HG03045 (cell line): ENCODE results near the gene KATNB1.
A peak's percentile ranks its signal among the peaks of the same experiment; 100 is the strongest.
"Not testable (repeated sequence)": the region's sequence is repeated elsewhere in the genome, so short reads cannot be mapped to it uniquely, and the experiment has no call there.

Experiments
- ATAC-seq: cut with Tn5 transposase; IDR thresholded peaks from one replicate; pipeline ENCODE4 v1.9.1; 2021; ENCODE audit warnings: mild to moderate bottlenecking, moderate library complexity; ENCODE audit not compliant: unreplicated experiment

KATNB1 gene

DNA sequence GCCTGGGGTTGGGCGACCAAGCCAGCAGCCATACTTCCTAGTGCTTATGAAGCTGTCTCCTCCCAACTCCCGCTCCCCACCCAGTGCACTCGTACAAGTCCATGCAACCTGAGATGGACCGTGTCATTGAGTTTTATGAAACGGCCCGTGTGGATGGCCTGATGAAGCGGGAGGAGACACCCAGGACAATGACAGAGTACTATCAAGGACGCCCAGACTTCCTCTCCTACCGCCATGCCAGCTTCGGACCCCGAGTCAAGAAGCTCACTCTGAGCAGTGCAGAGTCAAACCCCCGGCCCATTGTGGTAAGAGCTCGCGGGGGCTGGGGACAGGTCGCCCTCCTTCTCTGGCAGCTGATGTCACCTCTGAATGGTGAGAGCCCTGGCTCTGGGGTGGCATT lies 11.0 kb upstream of the KATNB1 start:
- ATAC-seq, result no peak

DNA sequence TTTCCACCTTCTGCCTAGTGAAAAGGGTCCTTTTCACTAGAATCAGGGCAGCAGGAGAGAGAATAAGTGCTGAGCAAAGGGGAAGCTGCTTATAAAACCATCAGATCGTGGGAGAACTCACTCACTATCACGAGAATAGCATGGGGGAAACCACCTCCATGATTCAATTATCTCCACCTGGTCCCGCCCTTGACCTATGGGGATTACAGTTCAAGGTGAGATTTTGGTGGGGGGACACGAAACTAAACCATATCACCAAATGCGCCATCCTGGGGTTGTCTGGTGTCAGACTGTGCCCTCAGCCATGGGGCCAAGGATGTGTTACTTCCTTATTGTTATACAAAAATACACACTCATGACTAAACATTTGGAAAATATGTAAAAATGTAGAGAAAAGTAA lies 10.4 kb upstream of the KATNB1 start:
- no peak for ATAC-seq

DNA sequence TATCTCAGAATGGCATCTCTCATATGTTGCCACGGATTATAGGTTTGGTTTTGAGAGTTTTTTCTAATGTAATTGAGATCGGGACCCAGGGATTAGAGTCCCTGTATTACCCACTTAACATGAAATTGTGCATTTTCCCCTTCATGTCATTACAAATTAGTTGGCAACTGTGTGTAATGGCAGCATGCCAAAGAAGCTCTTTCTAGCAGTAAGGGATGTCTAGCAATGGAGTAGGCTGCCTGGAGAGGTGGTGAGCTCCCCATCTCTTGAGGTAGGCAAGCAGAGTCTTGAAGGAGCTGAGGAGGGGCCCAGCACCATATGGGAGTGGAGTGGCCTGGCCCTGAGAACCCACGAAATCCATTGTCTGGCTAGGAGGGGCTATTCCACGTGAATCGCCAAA lies 10.0 kb upstream of the KATNB1 start:
- no peak for ATAC-seq

DNA sequence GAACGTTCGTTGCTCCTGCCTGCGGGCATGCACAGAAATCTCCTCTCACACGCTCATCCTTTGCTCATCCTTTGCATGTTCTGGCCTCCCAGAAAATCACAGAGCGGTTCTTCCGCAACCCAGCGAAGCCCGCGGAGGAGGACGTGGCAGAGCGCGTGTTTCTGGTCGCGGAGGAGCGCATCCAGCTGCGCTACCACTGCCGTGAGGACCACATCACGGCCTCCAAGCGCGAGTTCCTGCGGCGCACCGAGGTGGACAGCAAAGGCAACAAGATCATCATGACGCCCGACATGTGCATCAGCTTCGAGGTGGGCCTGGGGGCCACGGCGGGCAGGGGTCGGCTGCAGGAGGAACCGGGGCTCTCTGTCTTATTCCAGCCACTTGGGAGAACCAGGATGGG lies 9.6 kb upstream of the KATNB1 start:
- ATAC-seq, result no peak

DNA sequence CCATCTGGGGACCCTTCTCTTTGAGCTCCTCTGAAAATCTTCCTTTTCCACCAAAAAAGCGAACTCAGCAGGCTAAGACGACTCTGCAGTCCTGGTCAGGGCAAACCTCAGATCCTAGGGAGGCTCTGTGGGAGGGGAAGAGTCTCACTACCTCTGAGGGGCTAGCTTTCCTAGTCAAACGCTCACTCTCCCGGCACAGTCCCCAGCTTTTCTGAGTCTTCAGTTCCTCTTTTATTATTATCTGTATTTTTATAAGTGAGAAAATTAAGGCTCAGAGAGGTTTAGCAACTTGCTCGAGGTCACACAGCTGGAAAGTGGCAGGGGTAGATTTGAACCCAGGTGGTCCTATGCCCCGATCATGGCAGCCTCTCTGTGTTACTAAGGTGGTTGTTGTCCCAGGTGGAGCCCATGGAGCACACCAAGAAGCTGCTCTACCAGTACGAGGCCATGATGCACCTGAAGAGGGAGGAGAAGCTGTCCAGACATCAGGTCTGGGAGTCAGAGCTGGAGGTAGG lies 9.1 kb upstream of the KATNB1 start:
- no peak for ATAC-seq

DNA sequence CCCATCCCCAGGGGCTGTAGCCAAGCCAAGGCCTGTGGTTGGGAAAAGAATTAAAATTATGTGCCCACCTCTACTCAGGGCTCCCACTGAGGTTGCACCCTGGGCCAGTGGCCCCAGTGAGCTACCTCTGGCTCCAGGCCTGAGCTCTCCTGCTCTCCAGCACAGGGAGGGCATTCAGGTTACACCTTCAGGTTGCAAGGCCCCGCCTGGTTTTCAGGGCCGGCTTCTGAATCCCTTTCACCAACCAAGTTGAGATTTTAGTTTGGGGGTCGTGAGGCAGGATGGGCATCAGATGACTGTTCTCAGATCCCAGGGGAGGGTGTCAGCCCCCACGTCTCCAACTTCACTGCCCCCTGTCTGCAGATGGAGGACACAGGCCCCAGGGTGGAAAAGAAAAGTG lies 8.0 kb upstream of the KATNB1 start:
- no peak for ATAC-seq

DNA sequence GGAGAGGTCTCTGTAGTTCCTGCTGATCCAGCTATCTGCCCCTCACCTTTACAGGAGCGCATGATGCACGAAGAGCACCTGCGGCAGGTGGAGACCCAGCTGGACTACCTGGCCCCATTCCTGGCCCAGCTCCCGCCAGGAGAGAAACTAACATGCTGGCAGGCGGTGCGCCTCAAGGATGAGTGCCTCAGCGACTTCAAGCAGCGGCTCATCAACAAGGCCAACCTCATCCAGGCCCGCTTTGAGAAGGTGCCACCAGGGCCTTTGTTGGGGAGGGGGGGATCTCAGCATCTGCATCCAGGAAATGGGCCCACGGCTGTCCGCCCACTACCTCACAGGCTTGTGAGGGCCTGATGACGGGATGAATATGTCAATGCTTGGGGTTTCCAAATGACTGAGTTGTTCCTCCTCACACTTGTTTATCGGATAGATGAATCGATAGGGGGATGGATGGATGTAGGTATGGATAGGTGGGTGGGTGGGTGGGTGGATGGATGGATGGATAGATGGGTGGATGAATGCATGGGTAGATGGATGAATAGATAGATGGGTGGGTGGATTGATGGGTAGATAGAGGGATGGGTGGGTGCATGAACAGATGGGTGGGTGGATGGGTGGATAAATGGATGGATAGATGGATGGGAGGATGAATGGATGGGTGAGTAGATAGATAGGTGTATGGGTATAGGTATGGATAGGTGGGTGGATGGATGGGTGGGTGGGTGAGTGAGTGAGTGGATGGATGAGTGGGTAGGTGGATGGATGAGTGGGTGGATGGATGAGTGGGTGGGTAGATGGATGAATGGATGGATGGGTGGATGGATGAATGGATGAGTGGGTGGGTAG lies 7.0 kb upstream of the KATNB1 start:
- ATAC-seq, result no peak

DNA sequence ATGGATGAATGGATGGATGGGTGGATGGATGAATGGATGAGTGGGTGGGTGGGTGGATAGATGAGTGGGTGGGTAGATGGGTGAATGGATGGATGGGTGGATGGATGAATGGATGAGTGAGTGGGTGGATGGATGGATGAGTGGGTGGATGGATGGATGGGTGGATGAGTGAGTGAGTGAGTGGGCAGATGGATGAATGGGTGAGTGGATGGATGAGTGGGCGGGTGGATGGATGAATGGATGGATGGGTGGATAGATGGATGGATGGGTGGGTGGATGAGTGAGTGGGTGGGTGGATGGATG lies 6.4 kb upstream of the KATNB1 start:
- ATAC-seq, result no peak

DNA sequence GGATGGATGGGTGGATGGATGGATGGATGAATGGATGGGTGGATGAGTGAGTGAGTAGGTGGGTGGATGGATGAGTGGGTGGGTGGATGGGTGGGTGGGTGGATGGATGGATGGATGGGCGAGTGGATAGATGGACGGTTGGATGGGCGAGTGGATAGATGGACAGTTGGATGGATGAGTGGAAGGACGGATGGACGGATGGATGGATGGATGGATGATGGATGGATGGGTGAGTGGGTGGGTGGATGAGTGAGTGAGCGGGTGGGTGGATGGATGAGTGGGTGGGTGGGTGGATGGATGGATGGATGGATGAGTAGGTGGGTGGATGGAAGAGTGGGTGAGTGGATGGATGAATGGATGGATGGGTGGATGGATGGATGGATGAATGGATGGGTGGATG lies 5.7 kb upstream of the KATNB1 start:
- not testable (repeated sequence) for ATAC-seq

DNA sequence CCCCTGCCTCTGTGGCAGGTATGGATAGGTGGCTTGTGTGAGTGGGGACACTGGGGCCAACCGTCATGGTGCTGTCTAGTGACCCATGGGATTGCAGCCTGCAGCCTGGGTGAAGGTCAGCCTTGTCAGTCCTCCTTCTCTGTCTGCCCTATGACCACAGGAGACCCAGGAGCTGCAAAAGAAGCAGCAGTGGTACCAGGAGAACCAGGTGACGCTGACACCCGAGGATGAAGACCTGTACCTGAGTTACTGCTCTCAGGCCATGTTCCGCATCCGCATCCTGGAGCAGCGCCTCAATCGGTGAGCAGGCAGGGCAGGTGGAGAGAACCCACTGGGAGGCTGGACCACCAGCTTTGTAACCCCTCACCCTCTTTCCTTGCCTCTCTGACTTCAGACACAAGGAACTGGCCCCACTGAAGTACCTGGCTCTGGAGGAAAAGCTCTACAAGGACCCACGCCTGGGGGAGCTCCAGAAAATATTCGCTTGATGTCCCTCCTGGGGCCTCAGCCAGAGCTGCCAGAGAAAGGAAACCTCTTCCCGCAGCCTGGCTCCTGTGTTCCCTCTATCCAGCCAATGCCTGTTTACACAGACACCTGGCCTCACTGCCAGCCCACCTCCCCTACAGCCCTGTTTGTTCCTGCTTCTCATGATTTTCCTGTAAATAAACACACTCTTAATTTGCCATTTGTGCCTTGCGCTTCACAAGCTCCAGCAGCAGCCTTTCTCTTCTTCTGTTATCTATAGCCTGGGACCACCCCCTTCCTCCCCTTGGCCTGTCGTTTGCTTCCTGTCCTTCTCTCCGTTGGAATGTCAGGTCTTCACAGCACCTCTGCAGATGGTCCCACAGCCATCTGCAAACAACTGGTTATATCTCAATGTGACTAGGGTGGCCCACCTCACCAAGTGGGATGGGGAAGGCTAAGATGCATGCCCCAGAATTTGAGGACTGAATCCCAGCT lies 4.5 kb upstream of the KATNB1 start:
- no peak for ATAC-seq

DNA sequence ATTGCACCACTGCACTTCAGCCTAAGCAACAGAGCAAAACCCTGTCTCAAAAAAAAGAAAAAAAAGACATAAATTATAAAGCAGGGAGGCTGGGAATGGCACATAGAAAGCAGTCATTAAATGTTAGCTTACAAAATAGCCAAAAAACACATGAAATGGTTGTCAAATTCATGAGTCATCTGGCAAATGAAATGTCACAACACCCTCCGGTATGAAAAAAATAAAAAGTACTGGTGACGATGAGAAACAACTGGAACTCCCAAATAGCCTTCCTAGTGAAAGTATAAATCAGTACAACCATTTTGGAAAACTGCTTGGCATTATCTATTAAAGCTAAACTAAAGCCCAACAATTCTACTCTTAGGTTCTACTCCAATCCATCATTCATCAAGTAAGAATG lies 3.5 kb upstream of the KATNB1 start:
- ATAC-seq, result no peak

DNA sequence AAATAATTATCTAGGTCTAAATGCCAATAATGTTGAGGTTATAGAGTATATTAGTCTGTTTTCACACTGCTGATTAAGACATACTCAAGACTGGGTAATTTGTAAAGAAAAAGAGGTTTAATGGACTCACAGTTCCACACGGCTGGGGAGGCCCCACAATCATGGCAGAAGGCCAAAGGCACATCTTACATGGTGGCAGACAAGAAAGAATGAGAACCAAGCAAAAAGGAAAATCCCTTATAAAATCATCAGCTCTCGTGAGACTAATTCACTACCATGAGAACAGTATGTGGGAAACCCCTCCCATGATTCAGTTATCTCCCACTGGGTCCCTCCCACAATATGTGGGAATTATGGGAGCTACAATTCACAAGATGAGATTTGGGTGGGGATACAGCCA lies 2.9 kb upstream of the KATNB1 start:
- no peak for ATAC-seq

DNA sequence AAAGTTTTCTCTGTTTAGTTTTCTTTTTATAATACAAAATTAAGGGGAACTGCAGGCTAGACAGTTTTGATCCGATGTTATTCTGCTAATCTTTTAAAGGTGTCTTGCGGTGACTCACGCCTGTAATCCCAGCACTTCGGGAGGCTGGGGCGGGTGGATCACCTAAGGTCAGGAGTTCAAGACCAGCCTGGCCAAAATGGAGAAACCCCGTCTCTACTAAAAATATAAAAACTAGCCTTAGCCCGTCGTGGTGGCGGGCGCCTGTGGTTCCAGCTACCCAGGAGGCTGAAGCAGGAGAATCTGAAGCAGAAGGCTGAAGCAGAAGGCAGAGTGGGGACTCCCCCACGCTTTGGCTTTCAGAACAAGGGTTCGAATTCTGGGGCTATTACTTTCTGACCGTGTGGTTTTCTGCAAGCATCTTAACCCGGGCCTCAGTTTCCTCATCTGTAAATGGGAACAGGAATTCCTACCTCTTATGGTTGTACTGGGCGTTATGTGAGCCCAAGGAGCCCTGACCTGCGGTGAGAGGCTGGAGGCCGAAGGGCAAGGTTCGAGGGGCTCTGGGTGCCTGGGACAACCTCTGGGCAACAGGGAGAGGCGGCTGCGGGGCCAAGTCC lies 1.2 kb upstream of the KATNB1 start:
- no peak for ATAC-seq

DNA sequence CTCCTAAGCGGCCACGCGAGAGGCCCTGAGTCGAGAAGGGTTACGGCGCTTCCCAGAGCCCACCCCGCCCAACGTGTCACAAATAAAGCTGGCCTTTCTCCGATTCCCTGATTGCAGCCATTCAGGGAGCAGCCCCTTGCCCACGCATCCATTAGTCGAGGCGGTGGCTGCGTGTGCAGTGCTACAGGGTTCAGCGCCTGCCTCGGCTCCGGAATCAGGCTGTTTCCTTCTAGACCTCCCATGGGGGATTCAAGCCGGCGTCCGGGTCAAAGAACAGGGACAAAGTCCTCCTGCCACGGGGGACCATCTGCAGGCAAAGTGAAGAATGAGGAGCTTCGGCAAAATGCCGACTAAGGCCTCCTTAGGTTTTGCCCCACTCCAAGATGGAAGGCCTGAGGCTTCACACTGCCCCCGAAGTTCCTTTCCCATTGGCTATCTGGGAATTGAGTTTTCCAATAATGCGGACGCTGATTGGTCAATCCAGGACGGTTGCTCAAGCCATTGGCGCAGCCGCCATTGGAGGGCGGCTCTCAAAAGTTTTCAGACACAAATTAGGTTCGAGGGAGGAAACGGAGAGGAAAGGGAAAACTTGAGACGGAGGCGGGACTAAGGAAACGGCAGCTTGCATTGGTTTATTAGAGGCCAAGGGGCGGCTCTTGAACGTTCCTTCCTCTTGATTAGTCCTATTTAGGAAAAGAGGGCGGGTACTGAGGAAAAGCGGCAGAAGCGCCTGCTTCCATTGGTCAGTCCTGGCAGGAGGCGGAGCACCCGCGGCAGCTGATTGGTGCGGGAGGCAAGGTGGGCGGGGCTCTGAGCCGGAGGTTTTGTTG lies 430 bp upstream of the KATNB1 start:
- peak; percentile 91 for ATAC-seq

DNA sequence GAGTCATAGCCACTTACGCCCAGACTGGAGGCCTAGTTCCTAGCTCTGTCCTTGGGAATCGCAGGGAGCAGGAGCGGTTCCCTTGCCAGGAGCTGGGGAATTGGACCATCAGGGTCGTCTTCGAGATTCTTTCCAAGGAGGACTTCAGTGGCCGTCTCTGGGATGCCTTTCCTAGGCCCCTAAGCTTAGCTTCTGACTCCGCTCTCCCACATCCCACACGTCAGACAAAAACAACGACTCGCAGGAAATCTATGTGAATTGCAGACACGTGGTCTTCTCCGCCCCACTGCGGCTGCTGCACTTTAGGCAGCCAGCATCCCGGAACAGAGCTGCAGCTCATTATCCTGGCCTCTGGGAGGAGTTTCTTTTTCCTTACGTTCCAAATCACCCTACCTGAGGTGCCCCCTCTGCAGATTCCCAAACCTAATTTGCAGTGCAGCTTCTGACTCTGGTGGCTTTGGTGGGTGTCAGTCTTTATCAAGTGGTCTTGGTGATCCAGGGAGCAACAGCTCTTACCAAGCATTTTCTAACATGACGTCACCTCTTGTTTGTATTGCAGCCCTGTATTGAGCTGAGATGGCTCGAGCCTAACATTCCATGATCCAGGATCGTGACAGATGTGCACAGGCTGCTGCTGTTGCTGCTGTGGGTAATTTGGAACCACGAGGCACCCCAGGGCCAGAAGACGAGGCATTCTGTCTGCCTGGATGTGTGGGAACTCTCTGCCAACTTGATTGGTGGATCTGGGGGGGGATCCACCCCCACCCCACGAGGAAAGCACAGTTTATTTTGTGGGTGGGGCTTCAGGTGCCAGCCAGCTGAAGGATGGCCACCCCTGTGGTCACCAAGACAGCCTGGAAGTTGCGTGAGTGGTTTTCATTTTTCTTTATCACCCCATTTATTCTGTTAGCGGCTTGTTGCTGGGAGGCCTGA lies 1.1 kb downstream of the KATNB1 start:
- no peak for ATAC-seq

DNA sequence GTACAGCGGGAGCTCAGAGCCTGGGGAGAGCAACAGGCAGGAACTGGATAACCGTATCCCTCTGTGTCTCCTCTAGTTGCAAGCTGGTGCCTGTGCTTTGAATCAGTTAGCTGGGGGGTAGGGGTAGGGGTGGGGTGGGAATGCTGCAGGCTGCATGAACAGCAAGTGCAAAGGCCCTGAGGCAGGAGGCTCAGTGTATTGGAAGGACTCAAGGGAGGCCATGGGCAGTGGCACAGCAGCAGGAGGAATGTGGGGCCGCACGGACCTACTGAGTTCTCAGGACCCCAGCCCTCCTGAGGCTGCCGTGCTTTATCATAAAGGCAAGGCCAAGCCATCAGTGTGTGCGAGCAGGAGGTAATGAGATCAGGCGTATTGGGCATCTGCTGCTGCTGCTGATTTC lies 3.3 kb downstream of the KATNB1 start:
- no peak for ATAC-seq

DNA sequence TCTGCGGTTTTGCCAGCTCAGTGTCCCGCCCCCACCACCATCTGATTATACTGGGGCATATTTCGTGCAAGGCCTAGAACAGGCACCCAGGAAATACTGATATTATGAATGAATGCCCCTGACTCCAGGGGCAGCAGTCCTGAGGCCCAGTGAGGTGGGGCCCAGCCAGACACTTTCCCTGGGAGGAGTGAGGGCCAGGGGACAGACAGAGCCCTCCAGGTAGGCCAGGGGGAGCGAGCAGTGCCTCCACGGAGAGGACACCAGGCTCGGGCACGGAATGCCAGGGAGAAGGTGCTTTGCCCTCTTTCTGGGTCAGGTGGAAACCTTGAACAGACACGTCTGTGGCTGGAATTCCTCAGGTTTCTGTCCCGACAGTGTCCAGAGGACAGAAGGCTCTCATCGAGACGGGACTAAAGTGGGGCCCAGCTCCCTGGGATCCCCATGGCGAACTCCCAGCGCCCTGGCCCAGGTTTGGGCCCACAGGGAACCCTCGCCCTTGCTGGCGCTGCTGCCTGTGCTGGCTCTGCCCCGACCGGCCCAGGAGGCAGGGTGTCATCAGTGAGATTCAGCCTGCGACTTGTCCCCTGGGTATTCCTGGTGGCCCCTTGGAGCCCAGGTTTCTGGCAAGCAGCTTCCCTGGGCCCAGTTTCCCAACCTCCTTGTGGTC lies 4.3 kb downstream of the KATNB1 start:
- ATAC-seq, result no peak

DNA sequence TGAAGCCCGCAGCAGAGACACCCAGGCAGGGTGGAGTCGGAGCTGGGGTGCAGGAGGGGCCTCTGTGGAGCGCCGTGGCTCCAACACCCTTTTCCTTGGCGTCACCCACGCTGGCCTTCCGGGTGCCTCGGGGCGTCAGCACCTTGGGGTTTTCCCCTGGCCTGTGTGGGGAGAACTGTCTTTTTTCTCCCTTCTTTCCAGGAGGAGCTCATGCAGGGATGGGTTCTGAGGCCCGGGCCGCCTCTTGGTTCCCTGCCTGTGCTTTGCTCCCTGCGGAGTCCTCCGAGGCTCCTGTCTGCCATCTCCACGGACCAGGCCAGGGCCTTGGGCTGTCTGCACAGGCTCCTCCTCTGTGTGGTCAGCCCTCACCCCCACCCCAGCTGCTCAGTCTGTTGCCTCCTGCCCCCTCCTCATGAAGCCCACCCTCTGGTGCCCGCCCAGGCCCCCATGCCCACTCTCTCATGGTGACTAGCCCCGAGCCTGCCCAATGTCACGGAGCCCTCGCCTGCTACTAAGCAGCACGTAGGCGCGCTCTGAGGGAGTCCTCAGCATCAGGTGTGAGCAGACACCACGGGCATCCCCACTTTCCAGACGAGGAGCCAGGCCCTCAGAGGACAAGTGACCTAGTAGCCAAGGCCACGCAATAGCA lies 5.0 kb downstream of the KATNB1 start:
- ATAC-seq, result no peak
